ENCODE results near the gene ZP1.

Gene ZP1

DNA sequence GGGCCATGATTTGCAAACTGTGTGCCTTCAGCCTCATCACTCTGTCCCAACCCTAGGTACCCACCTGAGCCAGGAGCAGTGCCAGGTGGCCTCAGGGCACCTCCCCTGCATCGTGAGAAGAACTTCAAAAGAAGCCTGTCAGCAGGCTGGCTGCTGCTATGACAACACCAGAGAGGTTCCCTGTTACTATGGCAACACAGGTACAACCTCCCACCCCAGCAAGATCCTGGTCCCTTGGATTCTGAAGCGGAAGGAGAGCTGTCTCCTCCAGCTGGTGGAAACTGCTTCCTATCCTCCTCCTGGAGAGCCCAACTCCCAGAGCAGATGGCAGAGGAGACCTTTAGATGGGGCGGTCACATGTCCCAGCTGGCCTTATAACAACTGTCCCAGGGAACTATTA, 2.9 kb downstream of the ZP1 start:
- no peak overlapping the region for H3K4me3 ChIP-seq (ENCODE audit: low read depth, low read length)
- no peak for DNase-seq (ENCODE audit: low read depth)

DNA sequence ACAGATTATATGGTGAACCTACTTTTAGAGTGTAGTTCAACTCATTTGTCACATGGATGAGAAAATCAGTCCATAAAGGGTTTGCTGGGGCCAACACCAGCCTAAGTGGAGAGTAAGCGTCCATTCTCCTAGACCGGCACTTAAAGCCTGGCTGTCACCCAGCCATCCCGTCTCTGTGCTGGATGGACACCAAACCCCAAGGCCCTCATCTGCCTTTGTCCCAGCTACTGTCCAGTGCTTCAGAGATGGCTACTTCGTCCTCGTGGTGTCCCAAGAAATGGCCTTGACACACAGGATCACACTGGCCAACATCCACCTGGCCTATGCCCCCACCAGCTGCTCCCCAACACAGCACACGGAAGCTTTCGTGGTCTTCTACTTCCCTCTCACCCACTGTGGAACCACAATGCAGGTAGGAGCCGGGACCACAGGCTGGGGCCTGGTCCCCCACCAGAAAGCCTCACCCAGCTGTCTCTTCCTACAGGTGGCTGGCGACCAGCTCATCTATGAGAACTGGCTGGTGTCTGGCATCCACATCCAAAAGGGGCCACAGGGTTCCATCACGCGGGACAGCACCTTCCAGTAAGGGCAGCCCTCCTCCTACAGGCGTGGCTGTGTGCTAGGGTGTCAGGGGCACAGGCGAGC, 3.5 kb downstream of the ZP1 start:
- TF ChIP-seq, protein P1, sequence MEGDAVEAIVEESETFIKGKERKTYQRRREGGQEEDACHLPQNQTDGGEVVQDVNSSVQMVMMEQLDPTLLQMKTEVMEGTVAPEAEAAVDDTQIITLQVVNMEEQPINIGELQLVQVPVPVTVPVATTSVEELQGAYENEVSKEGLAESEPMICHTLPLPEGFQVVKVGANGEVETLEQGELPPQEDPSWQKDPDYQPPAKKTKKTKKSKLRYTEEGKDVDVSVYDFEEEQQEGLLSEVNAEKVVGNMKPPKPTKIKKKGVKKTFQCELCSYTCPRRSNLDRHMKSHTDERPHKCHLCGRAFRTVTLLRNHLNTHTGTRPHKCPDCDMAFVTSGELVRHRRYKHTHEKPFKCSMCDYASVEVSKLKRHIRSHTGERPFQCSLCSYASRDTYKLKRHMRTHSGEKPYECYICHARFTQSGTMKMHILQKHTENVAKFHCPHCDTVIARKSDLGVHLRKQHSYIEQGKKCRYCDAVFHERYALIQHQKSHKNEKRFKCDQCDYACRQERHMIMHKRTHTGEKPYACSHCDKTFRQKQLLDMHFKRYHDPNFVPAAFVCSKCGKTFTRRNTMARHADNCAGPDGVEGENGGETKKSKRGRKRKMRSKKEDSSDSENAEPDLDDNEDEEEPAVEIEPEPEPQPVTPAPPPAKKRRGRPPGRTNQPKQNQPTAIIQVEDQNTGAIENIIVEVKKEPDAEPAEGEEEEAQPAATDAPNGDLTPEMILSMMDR (IDR thresholded peaks at IDR 0.05; ENCODE audit: low read depth, low read length, missing control alignments), result no peak
- H3K4me3 ChIP-seq (ENCODE audit: low read depth, low read length), result no peak overlapping the region
- DNase-seq (ENCODE audit: low read depth), result no peak

More for the DNA sequence above, 2.9 kb downstream of the ZP1 start:
- TF ChIP-seq, protein P1 (IDR thresholded peaks at IDR 0.05; ENCODE audit: low read depth, low read length, missing control alignments), result no peak

DNA sequence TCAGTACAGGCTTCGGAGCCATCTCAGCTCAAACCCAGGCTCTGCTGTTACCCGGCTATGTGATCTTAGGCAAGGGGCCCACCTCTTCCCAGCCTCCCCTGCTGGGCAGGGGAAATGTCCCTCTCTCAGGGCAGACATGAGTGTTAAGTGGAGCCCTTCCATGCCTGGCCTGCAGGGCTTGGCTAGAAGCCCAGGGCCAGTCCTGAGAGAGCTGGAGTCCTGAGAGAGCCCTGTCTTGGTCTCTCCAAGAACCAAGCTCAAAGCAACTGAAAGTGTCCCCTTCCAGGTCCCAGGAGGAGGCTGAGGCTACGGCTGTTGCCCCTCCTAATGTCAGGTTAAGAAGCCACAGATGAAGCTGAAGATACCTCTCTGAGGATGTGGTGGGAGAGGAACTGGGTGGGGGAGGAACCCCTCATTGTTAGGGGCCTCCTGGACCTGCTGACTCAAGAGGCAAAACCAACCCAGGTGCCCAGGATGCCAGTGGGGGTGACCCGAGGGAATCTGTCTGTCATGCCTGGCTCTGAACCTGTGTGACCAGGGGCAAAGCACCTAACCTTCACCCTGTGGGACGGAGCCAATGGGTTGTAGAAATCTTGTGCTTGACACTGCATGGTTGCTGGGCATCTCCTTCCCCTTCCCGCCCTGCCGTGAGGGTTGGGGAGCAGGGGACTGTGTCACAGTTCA, 4.2 kb downstream of the ZP1 start:
- H3K4me3 ChIP-seq (ENCODE audit: low read depth, low read length), result no peak overlapping the region
- no peak for DNase-seq (ENCODE audit: low read depth)

DNA sequence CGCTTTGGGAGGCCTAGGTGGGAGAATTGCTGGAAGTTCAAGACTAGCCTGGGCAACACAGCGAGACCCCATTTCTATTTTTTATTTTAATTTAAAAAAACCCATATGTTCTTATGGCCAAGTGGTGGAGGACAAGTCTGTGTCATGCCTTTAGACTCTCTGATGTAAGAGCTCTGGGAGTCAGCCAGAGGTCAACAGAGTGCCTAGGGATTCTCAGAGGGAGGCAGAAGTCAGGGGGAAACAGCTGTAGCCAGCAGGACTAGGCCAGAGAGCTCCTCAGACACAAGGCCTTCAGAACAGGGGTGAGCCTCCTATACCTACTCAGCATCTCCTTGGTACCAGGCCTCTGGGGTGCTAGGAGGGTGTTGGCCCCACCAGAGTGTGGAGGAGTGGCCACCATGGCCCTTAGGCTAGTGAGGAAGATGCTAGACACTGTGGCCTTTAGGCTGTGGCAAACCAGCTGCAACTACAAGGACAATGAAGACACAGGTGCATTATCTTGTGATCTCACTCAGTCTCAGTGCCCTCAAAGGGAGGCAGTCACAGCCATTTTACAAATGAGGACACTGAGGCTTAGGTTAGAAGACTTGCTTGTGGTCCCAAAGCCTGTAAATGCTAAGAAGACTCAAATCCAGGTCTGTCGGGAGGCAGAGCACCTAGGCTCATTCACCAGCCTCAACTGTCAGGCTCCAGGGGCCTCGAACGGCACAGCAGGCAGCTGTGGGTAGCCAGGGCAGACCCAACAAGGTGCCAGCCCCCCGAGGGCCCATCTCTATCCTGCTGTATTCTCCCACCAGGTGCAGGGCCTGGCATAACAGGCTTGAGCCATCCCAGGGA, 5.0 kb downstream of the ZP1 start:
- TF ChIP-seq, protein P1 (IDR thresholded peaks at IDR 0.05; ENCODE audit: low read depth, low read length, missing control alignments), result no peak
- DNase-seq (ENCODE audit: low read depth), result no peak
- no peak overlapping the region for H3K4me3 ChIP-seq (ENCODE audit: low read depth, low read length)

More for the DNA sequence above, 4.2 kb downstream of the ZP1 start:
- TF ChIP-seq, protein P1 (IDR thresholded peaks at IDR 0.05; ENCODE audit: low read depth, low read length, missing control alignments), result no peak

DNA sequence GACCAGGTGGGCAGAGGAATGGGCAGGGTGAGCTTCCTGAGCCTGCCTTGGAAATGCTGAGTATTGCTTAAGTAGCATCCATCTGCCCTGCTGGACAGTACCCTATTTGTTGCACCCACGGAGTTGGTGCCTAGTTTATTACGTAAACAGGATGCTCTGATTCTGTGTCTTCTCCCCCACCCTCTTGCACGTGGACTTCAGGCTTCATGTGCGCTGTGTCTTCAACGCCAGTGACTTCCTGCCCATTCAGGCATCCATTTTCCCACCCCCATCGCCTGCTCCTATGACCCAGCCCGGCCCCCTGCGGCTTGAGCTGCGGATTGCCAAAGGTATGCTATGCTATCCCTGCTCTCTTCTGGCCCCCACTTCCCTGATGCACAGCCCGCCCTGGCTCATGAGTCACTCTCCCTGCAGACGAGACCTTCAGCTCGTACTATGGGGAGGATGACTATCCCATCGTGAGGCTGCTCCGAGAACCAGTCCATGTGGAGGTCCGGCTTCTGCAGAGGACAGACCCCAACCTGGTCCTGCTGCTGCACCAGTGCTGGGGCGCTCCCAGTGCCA, 5.7 kb downstream of the ZP1 start:
- H3K4me3 ChIP-seq (ENCODE audit: low read depth, low read length), result no peak overlapping the region
- no peak for DNase-seq (ENCODE audit: low read depth)
- TF ChIP-seq, protein P1 (IDR thresholded peaks at IDR 0.05; ENCODE audit: low read depth, low read length, missing control alignments), result no peak

DNA sequence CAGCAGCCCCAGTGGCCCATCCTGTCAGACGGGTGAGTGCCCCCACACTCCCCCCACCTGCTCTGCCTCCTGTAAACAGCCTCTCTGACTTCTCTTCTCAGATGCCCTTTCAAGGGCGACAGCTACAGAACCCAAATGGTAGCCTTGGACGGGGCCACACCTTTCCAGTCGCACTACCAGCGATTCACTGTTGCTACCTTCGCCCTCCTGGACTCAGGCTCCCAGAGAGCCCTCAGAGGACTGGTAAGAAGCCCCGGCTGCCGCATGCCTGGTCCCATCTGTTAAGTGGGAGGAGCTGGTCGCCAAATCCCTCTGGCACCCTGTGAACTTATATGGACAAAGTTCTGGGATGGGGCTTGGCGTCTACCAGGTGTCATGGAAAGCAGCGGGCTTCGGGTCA, 6.2 kb downstream of the ZP1 start:
- TF ChIP-seq, protein P1 (IDR thresholded peaks at IDR 0.05; ENCODE audit: low read depth, low read length, missing control alignments), result no peak
- no peak for DNase-seq (ENCODE audit: low read depth)
- no peak overlapping the region for H3K4me3 ChIP-seq (ENCODE audit: low read depth, low read length)
